Endothelial cell of umbilical vein (primary cell): ENCODE results near the gene KANSL1L. TPM values are rescaled to one million over a fixed set of nuclear protein-coding genes. Genes with fewer than 3 reads are reported as not detected.

Source experiments
- BruUV-seq: library from RNA; stranded (reverse); fragments of 400-500 nt; replicated peaks from 2 replicates; lab custom pipeline; 2021; lab: Mats Ljungman, UMichigan
- CTCF ChIA-PET: fragments of 300-600, 350-600 bp; sonication (Branson Sonifier 250); formaldehyde crosslinking; loops from one replicate; lab custom pipeline; 2021; ENCODE audit warnings: antibody characterized with exemption, inconsistent platforms; lab: Charles Lee
- POLR2A ChIA-PET: fragments of 300-600, 350-600 bp; sonication (Branson Sonifier 250); formaldehyde crosslinking; loops from one replicate; lab custom pipeline; 2021; ENCODE audit warnings: antibody characterized with exemption, inconsistent platforms; lab: Charles Lee
- DNase-seq: peaks from one replicate; pipeline ENCODE4 v3.0.0-alpha.2; 2011; ENCODE audit warnings: low read depth, low spot score
- FAIRE-seq: peaks from 2 replicates; lab custom pipeline; 2011; peaks lifted over from hg19 to GRCh38; lab: Jason Lieb, UNC
- H2AFZ ChIP-seq: 2 replicates; pipeline ENCODE4 v1.6.0; 2012; ENCODE audit warnings: low read depth, low read length, control low read depth, inconsistent platforms
- H3K27ac ChIP-seq: 2 replicates; pipeline ENCODE4 v1.5.1; 2011; ENCODE audit warnings: low read depth, mild to moderate bottlenecking, control low read depth, low read length, moderate library complexity; ENCODE audit not compliant: insufficient read depth
- H3K27me3 ChIP-seq, 2 experiments: 2 replicates each; pipeline versions ENCODE4 v1.6.0 to v1.6.1; 2011; ENCODE audit warnings: low read length in 2 of 2, mixed read lengths in 1 of 2; ENCODE audit not compliant: control insufficient read depth in 2 of 2, insufficient read depth in 2 of 2
- H3K36me3 ChIP-seq, 2 experiments: 2 replicates in 1 of 2; 3 replicates in 1 of 2; pipeline ENCODE4 v1.5.1; 2011; ENCODE audit warnings: low read length in 2 of 2, mild to moderate bottlenecking in 1 of 2, moderate library complexity in 1 of 2; ENCODE audit not compliant: control insufficient read depth in 2 of 2, insufficient read depth in 2 of 2; ENCODE audit errors: extremely low read depth in 1 of 2
- H3K4me1 ChIP-seq: 3 replicates; pipeline ENCODE4 v1.5.1; 2011; ENCODE audit warnings: mild to moderate bottlenecking, low read length; ENCODE audit not compliant: control insufficient read depth, insufficient read depth; ENCODE audit errors: extremely low read depth
- H3K4me2 ChIP-seq: 2 replicates; pipeline ENCODE4 v1.6.1; 2011; ENCODE audit warnings: low read length, control low read depth, mixed read lengths; ENCODE audit not compliant: insufficient read depth
- H3K4me3 ChIP-seq, 3 experiments: fragments of 200-600 bp in 1 of 3; sonication (generic), shearing (Covaris generic) in 1 of 3; replicated peaks in 1 of 3; 2 replicates each; pipeline ENCODE4 v1.5.1; 2011 to 2016; ENCODE audit warnings: control low read depth in 3 of 3, low read length in 3 of 3, mild to moderate bottlenecking in 2 of 3, inconsistent platforms in 1 of 3, low read depth in 1 of 3, moderate library complexity in 1 of 3; ENCODE audit not compliant: insufficient read depth in 1 of 3
- H3K79me2 ChIP-seq: 2 replicates; pipeline ENCODE4 v1.6.0; 2012; ENCODE audit warnings: low read length, inconsistent platforms; ENCODE audit not compliant: control insufficient read depth, insufficient read depth
- H3K9ac ChIP-seq: replicated peaks from 2 replicates; pipeline ENCODE3; 2011; ENCODE audit warnings: low read length, control low read depth; ENCODE audit not compliant: insufficient read depth; ENCODE audit errors: extremely low read depth
- H3K9me1 ChIP-seq: replicated peaks from 3 replicates; pipeline ENCODE4 v1.6.0; 2011; ENCODE audit warnings: mild to moderate bottlenecking, low read length; ENCODE audit not compliant: control insufficient read depth, insufficient read depth; ENCODE audit errors: extremely low read depth
- H3K9me3 ChIP-seq: replicated peaks from 2 replicates; pipeline ENCODE4 v1.5.1; 2012; ENCODE audit warnings: low read length, inconsistent platforms; ENCODE audit not compliant: control insufficient read depth, insufficient read depth
- H4K20me1 ChIP-seq: replicated peaks from 2 replicates; pipeline ENCODE3; 2011; ENCODE audit warnings: mild to moderate bottlenecking, low read length; ENCODE audit not compliant: control insufficient read depth, insufficient read depth; ENCODE audit errors: extremely low read depth
- CTCF ChIP-seq, 2 donors: IDR thresholded peaks; 1 replicate in 1 of 2; 2 replicates in 1 of 2; pipeline ENCODE4 v1.5.1; 2011; ENCODE audit warnings: low read length in 2 of 2, mild to moderate bottlenecking in 2 of 2, moderate library complexity in 2 of 2, control low read depth in 1 of 2, inconsistent platforms in 1 of 2, low read depth in 1 of 2; ENCODE audit not compliant: insufficient read depth in 1 of 2; ENCODE audit errors: extremely low read depth in 1 of 2
- EZH2 ChIP-seq: IDR thresholded peaks from 2 replicates; pipeline ENCODE4 v1.6.1; 2012; ENCODE audit warnings: borderline replicate concordance, low read depth, mild to moderate bottlenecking, moderate library complexity, low read length, inconsistent platforms; ENCODE audit not compliant: severe bottlenecking
- FOS ChIP-seq: IDR thresholded peaks from 2 replicates; pipeline ENCODE4 v1.6.1; 2011; ENCODE audit warnings: mild to moderate bottlenecking, low read length, moderate library complexity, borderline replicate concordance; ENCODE audit not compliant: insufficient read depth
- GATA2 ChIP-seq: IDR thresholded peaks from 2 replicates; pipeline ENCODE4 v1.7.0; 2011; ENCODE audit warnings: low read depth, mild to moderate bottlenecking, moderate library complexity, mixed read lengths, low read length; ENCODE audit not compliant: insufficient read length, insufficient read depth
- JUN ChIP-seq: IDR thresholded peaks from 2 replicates; pipeline ENCODE4 v1.6.1; 2011; ENCODE audit warnings: borderline replicate concordance, low read depth; ENCODE audit not compliant: insufficient read length, insufficient read depth
- MAX ChIP-seq: IDR thresholded peaks from 2 replicates; pipeline ENCODE4 v1.6.1; 2011; ENCODE audit not compliant: insufficient read depth, insufficient read length
- MYC ChIP-seq: IDR thresholded peaks from one replicate; pipeline ENCODE4 v1.6.1; 2011; ENCODE audit warnings: mild to moderate bottlenecking, low read depth, low read length
- POLR2A ChIP-seq: IDR thresholded peaks from 2 replicates; pipeline ENCODE4 v1.6.1; 2012; ENCODE audit warnings: low read depth, mild to moderate bottlenecking, control low read depth, low read length
- POLR2AphosphoS5 ChIP-seq: IDR thresholded peaks from 2 replicates; pipeline ENCODE4 v1.6.1; 2012; ENCODE audit warnings: low read depth, mild to moderate bottlenecking, control low read depth, low read length, moderate library complexity; ENCODE audit not compliant: insufficient read depth
- dilution Hi-C: fragments of 300-500 bp; cut with MboI; formaldehyde crosslinking; loops from one replicate; pipeline ENCODE4 v1.15.0; 2019; ENCODE audit warnings: low sequenced_read_pairs; ENCODE audit not compliant: extremely low pct_ligation_motif_present
- intact Hi-C: fragments of 100-400 bp; cut with micrococcal nuclease; formaldehyde crosslinking; loops from one replicate; pipeline ENCODE4 v1.10.0; 2022
- polyA plus RNA-seq, 4 experiments: library from polyadenylated mRNA; depleted of rRNA in 3 of 4; stranded (reverse) in 3 of 4; unstranded in 1 of 4; fragments of >200 nt; gene quantifications; 2 replicates each; pipeline versions ENCODE4 v1.2.1 to v1.2.3, GENCODE V29; 2011 to 2012; ENCODE audit warnings: missing spikeins in 1 of 4
- total RNA-seq: library from RNA; stranded (reverse); gene quantifications from 2 replicates; pipeline ENCODE4 v1.2.3, GENCODE V29; 2021

KANSL1L gene
- total and polyA plus RNA-seq, 2 donors (not counting 3 experiments of a cell fraction or from before 2014, with no cell fraction given), result 4.3 to 14.0 TPM

GRCh38 chr2:210180477-210180876, 9.3 kb upstream of the KANSL1L start:
- H3K27ac ChIP-seq, result no peak overlapping the region
- no peak overlapping the region for H2AFZ ChIP-seq
- intact Hi-C loops, result loop anchor here (10.0 kb wide), 1 partner anchor 466 kb away; no protein-coding TSS in a partner anchor
- H3K36me3 ChIP-seq, result no peaks in the 10 kb centered on the region
- DNase-seq, result no peak
- H3K9me3 ChIP-seq, result no peaks in the 10 kb centered on the region
- H3K9ac ChIP-seq, result no peak overlapping the region
- no peaks in the 10 kb centered on the region for H4K20me1 ChIP-seq
- H3K27me3 ChIP-seq, result peaks cover 8 to 21% of the 10 kb centered on the region in 2 experiments
- H3K4me2 ChIP-seq, result no peak overlapping the region
- FAIRE-seq, result no peak
- H3K4me3 ChIP-seq, result no peak overlapping the region
- no peak for TF ChIP-seq MYC
- TF ChIP-seq CTCF (IDR thresholded peaks at IDR 0.05; ENCODE audit: extremely low read depth in 1 of 2, insufficient read depth in 1 of 2, low read depth in 1 of 2, low read length in 2 of 2), result no peak
- TF ChIP-seq POLR2AphosphoS5, result no peak
- no peak for TF ChIP-seq JUN
- TF ChIP-seq EZH2, result no peak
- TF ChIP-seq MAX, result no peak
- TF ChIP-seq FOS, result no peak
- no peak for TF ChIP-seq GATA2
- no peak for TF ChIP-seq POLR2A
- dilution Hi-C loops, result no loop called here
- no peaks in the 10 kb centered on the region for H3K9me1 ChIP-seq
- H3K79me2 ChIP-seq, result no peaks in the 10 kb centered on the region
- H3K4me1 ChIP-seq, result no peaks in the 10 kb centered on the region
- POLR2A ChIA-PET, result no interaction called here
- no TSS peak for BruUV-seq
- CTCF ChIA-PET, result interaction anchor here (1.2 kb wide), 1 partner anchor 16 kb away, joined by 3 read pairs; no protein-coding TSS in a partner anchor
